H54 (cell line): Measurements from ENCODE around the gene GULP1.

Experiments
- DNase-seq: peaks from one replicate; pipeline ENCODE4 v3.0.0; 2011; ENCODE audit warnings: low spot score, mixed read lengths; ENCODE audit not compliant: insufficient read length
- FAIRE-seq: peaks from 3 replicates; lab custom pipeline; 2011; peaks lifted over from hg19 to GRCh38; lab: Jason Lieb, UNC
- POLR2A ChIP-seq: IDR thresholded peaks from 2 replicates; pipeline ENCODE4 v1.6.1; 2011; ENCODE audit warnings: low read depth, mild to moderate bottlenecking, low read length

The GULP1 gene

GRCh38 chr2:188345831-188346458, 54.3 kb downstream of the GULP1 start:
- no peak for FAIRE-seq
- no peak for DNase-seq
- no peak for TF ChIP-seq POLR2A

GRCh38 chr2:188349019-188349418, 57.3 kb downstream of the GULP1 start:
- FAIRE-seq (no peak), DNase-seq (no peak)
- TF ChIP-seq POLR2A = no peak

GRCh38 chr2:188353282-188353681, 61.6 kb downstream of the GULP1 start:
- no peak for TF ChIP-seq POLR2A
- FAIRE-seq (no peak), DNase-seq (no peak)

GRCh38 chr2:188360485-188361263, 69.0 kb downstream of the GULP1 start:
- TF ChIP-seq POLR2A = no peak
- FAIRE-seq (no peak), DNase-seq (no peak)

DNA sequence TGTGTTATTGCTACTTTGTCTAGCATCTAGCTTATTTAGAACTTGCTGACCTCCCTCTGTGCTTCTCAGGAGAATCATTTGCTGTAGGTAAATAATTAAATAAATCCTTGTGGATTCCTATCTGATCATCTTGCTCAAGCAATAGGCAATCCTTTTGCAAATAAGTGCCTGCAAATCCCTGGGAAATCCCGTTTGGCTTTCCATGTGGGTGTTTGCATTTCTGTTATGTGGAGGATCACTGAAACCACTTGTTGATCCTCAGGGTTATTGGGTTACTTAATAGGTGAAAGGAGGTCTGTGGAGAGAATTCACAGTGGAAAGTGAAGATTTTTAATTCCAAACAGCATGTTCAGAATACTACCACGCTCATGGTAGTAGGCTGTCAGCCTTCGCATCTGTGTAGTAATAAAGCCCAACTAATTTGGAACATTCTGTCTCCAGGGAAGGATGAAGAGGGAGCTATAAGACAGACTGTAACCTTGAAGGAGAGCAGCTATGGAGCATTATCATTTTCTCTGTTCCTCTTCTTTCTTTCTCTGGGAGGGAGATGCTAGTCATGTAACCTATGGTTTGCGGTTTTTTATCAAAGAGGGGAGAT, 72.5 kb downstream of the GULP1 start:
- no peak for TF ChIP-seq POLR2A
- FAIRE-seq (no peak), DNase-seq (no peak)

- DNase-seq (no peak), FAIRE-seq (no peak)
- no peak for TF ChIP-seq POLR2A
Measured at GRCh38 chr2:188365058-188365641, 73.5 kb downstream of the GULP1 start.

DNA sequence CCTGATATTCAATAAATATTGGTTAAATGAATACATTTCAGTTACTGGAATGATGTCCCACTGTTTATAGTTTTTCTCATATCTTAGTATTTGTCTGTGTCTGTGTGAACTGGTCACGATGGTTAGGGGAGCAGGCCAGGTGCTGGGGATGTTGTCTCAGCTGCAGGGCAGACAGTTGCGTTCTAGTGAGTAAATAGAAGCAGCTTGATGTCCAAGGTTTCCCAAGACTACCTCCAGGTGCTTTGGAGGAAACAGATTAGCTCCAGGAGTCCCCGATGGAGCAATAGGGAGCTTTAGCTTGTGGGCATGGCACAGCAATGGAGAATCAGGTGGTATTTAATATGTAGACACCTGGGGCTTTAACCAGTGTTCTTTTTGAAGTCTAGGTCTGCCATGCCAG, 75.5 kb downstream of the GULP1 start:
- no peak for TF ChIP-seq POLR2A
- no peak for DNase-seq
- no peak for FAIRE-seq

GRCh38 chr2:188369365-188369764, 77.7 kb downstream of the GULP1 start:
- FAIRE-seq = peak; percentile 94
- no peak for TF ChIP-seq POLR2A
- peak; percentile 23 for DNase-seq

DNA sequence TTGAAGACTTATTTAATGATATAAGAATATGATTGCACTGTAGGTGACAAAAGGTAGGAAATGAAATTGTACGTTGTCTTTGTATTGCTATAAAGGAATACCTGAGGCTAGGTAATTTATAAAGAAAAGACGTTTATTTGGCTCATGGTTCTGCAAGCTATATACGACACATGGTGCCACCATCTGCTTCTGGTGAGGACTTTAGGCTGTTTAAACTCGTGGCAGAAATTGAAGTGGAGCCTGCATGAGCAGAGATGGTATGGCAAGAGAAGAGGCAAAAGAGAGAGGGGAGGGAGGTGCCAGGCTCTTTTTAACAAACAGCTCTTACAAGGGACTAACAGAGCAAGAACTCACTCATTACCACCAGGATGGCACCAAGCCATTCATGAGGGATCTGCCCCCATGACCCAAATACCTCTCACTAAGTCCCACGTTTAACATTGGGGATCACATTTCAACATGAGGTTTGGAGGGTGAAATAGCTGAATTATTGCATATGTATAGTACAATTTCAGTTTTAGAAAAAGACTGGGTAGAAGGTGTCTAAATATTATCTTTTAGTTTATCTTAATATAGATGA, 86.8 kb downstream of the GULP1 start:
- FAIRE-seq = no peak
- TF ChIP-seq POLR2A = no peak
- DNase-seq = no peak

GRCh38 chr2:188379748-188380147, 88.1 kb downstream of the GULP1 start:
- DNase-seq (no peak), FAIRE-seq (no peak)

DNA sequence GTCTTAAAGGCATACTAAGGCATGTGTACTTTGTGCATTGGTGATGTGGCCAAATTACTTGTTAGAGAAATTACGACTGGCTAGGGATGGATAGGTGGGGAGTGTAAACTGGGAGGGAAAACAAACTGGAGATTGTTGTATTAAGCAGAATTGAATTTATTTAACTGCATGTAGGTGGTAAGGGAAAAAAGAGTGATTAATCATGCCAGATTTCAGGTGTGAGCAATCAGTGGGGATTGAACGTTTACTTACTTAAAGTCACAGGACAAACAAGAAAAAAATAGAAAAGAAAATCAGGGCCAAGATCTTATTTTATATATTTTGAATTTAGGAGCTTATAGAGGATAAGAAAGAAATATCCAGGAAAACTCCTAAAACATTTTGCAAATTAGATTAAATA, 88.6 kb downstream of the GULP1 start:
- no peak for TF ChIP-seq POLR2A
- DNase-seq = no peak
- FAIRE-seq = no peak

More at GRCh38 chr2:188379748-188380147, 88.1 kb downstream of the GULP1 start:
- no peak for TF ChIP-seq POLR2A

GRCh38 chr2:188381614-188382013, 89.9 kb downstream of the GULP1 start:
- FAIRE-seq (peak; percentile 11), DNase-seq (peak; percentile 5)
- TF ChIP-seq POLR2A = no peak

DNA sequence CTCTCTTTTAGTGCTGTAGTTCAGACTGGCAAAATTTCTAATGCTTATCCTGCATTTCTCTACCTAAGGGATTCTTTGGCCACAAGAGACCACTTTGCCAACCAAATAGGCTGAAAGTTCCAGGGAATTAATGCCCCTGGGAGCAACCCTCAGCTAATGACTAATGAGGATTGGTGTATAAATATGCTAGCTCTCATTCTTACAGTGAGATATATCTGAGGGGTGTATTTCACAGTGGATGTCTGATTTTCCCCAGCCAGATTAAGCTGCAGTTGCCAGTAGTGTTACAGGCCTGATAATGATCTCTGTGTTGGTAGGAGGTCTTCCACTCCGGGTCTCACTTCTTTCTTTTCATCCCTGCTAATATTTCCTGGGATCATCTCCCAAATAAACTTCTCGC, 90.4 kb downstream of the GULP1 start:
- DNase-seq (no peak), FAIRE-seq (no peak)
- TF ChIP-seq POLR2A = no peak

GRCh38 chr2:188383158-188383557, 91.5 kb downstream of the GULP1 start:
- FAIRE-seq = no peak
- TF ChIP-seq POLR2A = no peak
- DNase-seq = no peak
